ENCODE measurements around the gene ADGRA3.
A peak's percentile ranks its signal among the peaks of the same experiment; 100 is the strongest.

ADGRA3 gene, protein sequence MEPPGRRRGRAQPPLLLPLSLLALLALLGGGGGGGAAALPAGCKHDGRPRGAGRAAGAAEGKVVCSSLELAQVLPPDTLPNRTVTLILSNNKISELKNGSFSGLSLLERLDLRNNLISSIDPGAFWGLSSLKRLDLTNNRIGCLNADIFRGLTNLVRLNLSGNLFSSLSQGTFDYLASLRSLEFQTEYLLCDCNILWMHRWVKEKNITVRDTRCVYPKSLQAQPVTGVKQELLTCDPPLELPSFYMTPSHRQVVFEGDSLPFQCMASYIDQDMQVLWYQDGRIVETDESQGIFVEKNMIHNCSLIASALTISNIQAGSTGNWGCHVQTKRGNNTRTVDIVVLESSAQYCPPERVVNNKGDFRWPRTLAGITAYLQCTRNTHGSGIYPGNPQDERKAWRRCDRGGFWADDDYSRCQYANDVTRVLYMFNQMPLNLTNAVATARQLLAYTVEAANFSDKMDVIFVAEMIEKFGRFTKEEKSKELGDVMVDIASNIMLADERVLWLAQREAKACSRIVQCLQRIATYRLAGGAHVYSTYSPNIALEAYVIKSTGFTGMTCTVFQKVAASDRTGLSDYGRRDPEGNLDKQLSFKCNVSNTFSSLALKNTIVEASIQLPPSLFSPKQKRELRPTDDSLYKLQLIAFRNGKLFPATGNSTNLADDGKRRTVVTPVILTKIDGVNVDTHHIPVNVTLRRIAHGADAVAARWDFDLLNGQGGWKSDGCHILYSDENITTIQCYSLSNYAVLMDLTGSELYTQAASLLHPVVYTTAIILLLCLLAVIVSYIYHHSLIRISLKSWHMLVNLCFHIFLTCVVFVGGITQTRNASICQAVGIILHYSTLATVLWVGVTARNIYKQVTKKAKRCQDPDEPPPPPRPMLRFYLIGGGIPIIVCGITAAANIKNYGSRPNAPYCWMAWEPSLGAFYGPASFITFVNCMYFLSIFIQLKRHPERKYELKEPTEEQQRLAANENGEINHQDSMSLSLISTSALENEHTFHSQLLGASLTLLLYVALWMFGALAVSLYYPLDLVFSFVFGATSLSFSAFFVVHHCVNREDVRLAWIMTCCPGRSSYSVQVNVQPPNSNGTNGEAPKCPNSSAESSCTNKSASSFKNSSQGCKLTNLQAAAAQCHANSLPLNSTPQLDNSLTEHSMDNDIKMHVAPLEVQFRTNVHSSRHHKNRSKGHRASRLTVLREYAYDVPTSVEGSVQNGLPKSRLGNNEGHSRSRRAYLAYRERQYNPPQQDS (N-terminal part only)

DNA sequence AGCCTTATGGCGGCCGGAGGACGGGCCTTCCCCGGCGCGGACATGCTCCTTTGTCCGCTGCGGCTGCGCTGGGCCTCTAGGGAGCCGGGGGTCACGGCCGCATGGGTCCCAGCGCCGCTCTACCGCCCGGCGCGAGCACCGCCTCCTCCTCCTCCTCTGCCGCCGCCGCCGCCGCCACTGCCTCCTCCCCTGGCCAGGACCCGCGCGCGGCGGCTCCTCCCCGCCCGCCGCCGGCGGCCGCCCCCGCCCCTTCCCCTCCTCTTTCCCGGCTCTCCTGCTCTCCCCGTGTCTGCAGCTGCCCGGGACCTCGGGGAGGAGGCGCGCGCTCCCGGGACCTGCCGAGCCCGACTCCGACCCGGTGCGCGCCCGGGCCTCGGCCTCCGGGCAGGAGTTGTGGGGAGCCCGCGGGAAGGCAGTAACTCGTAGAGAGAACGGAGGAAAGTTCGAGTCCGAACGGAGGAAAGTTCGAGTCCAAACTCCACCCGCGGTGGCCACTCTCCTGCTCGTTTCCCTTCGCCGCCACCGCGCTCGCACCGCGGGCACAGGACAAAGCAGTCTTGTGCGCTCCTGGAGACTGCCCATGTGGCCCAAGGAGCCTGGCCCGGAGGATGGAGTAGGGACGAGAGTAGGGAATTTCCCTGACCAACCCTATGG is at the start of gene ADGRA3:
Gene ADGRA3, minus strand, starts transcription at position 179 of the 654 bp plus-strand sequence. CDS start 282 bp downstream, outside the sequence.
- peak; percentile 90 for DNase-seq (ENCODE audit: low spot score)

DNA sequence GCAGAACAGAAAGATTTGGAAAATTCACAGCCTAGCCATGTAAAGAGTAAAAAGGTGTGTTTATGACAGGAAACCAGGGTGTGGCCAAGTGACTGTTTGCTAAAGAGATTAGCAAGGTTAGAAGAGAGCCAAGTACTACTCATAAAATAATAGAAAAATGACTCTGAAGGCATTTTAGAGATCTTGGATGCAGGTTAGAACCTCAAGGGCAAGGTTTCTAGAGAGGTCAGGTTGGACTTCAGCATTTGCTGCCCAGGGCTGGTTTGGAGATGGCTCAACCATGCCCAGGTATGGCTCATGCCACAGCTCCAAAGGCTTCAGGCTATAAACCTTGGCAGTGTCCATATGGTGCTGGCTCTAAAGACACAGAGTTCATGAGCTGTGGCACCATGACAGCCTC is 40.6 kb upstream of the ADGRA3 start:
- DNase-seq (ENCODE audit: low spot score): no peak

DNA sequence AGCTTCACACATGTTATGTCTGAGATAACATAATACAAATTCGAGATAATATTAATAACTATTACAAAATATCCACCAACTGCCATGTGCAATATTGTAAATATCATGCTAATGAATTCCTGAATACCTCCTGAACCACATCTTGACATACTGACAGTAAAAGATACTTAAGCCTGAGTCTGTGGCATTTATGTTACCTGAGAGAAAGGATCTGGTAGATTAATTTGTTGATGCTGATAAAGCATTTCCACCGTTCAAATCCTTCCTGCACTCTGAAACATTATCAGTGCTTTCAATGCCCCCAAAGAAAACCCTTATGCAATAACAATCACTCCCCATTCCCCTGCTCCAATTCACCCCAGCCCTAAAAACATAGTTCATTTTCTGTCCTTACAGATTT is 38.8 kb upstream of the ADGRA3 start:
- no peak for DNase-seq (ENCODE audit: low spot score)

DNA sequence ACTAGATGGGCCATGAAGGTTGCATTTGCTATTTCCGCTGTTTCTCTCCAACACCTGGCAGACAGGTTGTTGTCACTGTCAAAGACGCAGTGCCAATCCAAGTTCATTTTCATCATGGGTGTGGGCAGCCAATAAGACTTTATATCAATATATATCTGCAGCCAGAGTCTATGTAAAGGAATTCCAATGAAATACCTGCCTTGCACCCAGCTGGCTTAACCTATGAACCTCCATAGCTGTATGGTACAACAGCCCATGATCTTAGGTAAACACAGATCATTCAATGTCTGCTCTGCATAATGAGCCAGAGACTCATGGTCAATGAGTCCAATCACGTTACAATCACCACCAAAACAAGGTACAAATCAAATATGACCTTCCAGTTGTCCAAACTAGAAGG is 37.7 kb upstream of the ADGRA3 start:
- DNase-seq (ENCODE audit: low spot score): no peak

DNA sequence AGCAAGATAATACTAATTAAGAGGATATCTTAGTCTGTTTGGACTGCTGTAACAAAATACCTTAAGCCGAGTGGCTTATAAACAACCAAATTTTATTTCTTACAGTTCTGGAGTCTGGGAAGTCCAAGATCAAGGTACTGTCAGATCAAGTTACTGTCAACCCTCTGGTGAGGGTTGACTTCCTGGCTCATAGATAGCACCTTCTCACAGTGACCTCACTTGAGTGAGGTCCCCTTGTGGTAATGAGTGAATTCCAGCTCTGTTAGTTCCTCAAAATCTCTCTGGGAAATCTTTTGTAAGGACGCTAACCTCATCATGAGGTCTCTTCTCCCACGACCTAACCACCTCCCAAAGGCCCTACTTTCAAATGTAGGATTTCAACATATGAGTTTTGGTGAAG is 36.9 kb upstream of the ADGRA3 start:
- no peak for DNase-seq (ENCODE audit: low spot score)

DNA sequence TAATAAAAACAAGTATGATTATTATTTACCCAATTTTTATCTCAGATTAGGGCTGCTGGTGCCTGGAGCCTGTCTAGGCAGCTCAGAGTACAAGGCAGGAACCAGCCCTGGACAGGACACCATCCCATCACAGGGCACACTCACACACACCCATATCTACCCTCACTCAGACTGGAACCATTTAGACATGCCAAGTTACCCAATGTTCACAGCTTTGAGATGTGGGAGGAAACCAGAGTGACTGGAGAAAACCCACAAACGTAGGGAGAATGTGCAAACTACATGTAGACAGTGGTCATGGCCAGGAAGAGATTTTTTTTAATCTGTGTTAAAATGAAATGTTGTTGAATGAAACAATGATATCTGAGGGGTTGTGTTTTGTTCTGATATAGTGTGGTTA is 35.7 kb upstream of the ADGRA3 start:
- no peak for DNase-seq (ENCODE audit: low spot score)

DNA sequence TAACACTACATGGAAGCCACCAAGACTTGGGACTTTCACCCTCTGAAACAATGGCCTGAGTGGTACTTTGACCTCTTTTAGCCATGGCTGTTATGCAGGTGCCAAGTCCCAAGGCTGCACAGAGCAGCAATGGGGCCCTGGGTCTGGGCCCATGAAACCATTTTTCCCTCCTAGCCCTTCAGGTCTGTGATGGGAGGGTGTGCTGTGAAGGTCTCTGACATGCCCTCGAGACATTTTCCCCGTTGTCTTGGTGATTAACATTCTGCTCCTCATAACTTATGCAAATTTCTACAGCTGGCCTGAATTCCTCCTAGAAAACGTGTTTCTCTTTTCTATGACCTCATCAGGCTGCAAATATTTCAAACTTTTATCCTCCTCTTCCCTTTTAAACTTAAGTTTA is 30.4 kb upstream of the ADGRA3 start:
- DNase-seq (ENCODE audit: low spot score): no peak

DNA sequence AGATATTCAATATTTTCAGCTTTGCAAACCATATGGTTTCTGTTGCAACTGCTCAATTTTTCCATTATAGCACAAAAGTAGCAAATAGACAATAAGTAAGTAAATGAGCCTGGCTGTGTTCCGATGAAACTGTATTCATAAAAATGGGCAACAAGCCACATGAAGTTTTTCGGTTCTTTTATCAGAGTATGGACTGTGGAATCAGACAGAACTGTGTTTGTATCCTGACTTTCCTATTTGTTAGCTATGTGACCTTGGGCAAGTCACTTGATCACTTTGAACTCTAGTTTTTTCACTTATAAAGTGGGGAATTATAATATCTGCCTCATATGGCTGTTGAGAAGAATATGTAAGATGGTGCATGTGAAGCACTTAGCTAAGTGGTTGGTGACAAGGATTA is 23.4 kb upstream of the ADGRA3 start:
- no peak for DNase-seq (ENCODE audit: low spot score)

DNA sequence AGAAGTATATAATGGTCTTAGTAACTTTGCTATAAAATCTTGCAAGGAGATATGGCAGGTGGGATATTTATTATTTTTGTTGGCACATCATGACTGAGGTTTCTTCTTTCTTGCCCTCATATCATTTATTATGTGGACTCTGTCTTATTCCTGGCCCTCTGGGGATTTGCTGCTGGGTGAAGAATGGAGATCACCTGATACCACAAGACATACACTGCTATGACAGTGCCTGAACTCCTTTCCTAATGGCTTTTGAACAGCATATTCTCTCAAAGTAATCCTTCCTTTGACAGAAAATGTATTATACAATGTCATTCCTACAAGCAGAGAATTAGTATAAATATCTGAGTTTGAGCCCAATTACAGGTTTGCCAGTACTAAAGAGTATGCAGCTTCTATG is 22.0 kb upstream of the ADGRA3 start:
- no peak for DNase-seq (ENCODE audit: low spot score)

DNA sequence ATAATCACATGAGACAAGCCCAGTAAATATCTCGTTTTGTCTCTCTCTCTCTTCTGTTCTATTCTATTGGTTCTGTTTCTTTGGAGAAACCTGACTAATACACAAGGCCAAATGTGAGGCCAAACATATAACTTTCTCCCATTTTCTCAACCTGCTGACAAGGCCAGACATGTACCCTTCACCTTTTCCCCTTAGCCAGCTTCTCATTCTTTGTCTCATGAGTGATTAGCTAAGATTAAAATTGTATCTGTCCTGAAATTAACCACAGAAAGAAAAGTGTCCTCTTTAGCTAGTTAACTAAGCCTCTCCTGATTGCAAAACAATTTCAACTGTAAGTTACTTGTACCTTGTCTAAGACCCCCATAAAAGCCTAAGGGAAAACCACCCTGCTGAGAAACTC is 18.5 kb upstream of the ADGRA3 start:
- DNase-seq (ENCODE audit: low spot score): no peak

DNA sequence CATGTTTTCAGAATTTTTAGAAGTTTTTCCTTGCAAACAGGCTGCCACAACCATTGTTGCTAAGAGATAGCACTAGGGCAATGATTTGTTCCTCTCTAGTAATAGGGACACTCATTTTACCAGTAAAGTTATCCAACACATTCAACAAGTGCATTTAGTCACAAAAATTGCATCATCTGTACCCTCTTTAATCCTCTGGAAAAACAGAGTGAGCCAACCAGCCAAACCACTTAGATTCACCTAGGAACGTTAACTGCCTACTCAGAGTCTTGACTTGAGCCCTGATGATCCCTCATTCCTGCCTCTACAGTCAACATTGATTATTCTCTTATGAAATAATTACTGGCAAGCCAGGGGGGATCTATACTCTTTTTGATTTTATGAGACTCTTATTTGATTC is 17.0 kb upstream of the ADGRA3 start:
- no peak for DNase-seq (ENCODE audit: low spot score)

DNA sequence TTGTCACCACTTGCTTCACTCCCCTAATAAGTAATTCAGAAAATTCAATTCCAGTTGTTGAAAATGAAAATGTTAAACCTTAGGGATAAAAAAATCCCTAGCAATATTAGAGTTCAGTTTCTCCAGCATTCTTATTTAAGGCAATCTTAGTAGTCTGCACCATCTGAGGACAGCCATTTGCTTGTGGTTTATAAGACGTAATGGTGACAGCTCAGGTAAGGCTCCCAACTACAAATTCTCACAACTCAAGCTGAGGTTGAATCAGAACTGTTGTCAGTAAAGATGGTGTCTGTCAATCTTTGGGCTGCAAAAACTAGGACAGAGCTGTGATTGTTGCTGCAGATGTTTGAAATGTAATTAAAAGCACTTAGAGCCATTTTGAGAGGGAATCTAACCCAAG is 16.3 kb upstream of the ADGRA3 start:
- DNase-seq (ENCODE audit: low spot score): no peak

DNA sequence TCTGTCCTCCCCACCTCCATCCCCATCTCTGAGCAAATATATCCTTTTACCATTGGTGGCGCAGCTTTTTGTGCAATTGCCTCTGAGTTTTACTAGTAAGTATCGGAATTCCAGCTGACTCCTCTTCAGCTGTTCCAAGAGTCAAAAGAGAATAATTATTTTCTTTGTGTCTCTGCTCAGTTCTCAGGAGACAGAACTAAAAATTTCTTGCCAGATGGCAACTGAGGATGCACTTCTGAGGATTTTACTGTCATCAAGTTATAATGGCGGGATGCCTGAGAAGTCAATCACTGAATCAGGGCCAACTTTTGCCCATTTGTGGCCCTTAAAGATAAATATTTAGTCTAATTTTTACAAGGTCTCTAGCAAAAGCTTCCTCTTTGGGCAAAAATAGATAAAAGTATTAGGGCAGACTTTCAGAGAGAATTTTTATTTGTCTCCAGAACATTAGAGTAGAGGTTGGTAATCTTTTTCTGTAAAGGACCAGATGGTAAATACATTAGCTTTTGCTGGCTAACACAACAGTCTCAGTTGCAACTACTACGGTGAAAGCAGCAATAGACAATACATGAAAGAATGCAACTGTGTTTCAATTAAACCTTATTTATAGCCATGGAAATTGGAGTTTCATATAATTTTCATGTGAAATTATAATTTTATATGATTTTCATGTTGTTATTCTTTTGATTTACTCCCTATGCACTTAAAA is 15.6 kb upstream of the ADGRA3 start:
- DNase-seq (ENCODE audit: low spot score): no peak

DNA sequence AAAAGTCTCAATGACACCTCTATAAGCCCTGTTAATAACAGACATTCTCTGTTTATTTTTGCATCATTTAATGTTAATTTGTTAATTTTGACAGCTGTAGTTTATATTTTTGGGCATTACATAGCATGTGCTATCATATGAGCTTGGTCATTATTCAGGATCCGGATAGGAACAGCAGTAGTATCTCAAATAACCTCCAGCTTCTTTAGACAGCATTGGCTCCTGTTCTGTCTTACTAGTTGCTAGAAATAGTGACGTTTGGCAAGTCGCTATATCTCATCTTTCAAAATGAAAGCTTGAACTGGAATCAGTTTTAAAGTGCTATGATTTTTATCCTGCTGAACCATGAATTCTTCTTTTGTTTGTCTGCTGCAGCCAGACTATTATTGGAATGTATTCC is 9.0 kb upstream of the ADGRA3 start:
- DNase-seq (ENCODE audit: low spot score): no peak

DNA sequence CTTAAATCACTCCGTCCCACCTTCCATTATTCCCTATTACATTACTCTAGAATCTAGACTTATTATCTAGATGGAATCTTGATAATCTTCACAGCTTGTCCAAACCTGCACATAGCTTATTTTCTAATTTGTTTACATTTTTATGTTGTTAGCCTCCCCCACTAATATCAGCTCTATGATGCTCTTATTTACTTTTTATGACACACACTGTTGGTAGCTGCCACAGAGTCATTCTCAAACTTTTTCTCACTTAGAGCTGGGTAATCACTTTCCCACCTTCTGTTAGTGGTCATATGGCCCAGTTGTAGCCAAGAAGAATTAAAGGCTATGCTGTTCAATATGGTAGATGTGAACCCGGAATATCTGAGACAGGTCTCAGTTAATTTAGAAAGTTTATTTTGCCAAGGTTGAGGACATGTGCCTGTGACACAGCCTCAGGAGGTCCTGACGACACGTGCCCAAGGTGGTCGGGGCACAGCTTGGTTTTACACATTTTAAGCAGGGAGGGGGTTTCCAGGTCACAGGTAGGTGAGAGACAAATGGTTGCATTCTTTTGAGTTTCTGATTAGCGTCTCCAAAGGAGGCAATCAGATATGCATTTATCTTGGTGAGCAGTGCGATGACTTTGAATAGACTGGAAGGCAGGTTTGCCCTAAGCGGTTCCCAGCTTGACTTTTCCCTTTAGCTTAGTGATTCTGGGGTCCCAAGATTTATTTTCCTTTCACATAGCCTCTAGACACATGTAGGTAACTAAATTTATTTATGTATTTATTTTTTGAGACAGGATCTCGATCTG is 7.0 kb upstream of the ADGRA3 start:
- no peak for DNase-seq (ENCODE audit: low spot score)

DNA sequence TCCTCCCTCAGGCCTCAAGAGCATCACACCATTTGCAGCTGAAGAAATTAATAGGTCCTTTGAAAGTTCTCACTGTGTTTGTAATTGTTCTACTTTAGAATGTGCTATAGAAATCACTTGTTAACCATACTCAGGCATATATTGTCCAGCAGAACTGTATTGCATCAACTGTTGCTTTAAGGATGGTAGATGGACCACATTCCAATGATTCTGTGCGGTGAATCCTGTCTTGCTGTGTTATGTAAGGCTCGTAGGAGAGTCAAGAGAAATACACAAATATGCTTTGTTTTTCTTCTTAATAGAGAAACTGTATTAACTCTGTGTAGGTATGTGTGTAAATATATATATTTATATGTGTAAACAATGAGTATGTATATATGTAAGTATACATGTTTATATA is 6.3 kb upstream of the ADGRA3 start:
- DNase-seq (ENCODE audit: low spot score): no peak

DNA sequence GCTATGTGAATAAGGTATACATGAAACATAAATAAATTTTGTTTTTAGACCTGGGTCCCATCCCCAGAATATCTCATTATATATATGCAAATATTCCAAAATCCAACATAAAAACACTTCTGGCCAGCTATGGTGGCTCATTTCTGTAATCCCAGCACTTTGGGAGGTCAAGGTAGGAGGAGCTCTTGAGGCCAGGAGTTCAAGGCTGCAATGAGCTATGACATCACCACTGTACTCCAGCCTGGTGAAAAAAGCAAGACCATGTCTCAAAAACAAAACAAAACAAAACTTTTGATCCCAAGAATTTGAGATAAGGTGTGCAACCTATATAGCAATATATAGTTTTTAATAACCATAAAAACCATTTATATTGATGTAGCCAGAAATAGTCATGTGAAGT is 5.4 kb upstream of the ADGRA3 start:
- DNase-seq (ENCODE audit: low spot score): no peak

DNA sequence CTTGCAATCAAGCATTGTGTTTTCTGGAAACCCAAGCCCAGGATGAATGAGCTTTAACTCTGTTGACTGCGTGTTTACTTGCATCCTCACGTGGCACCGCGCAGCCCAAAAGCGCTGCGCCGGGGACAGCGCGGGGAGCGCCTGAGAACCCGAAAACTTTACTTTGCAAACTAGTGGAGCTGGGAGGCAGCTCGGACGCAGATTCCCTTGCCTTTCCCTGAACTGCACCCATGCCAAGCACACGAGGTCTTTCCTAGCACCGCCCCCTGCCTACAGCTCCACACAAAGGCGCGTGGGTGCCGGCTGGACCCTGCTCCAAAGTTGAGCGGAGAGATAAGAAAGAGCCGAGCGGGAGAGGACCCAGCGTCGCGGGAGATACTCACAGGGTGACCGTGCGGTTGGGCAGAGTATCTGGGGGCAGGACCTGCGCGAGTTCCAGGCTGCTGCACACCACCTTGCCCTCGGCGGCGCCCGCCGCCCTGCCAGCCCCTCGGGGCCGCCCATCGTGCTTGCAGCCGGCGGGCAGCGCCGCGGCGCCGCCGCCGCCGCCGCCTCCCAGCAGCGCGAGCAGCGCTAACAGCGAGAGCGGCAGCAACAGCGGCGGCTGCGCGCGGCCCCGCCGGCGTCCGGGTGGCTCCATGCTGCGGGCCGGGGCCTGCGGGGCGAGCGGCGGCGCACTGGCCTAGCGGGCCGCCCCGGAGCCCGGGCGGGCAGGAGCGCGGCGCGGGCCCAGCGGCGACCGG is 550 bp downstream of the ADGRA3 start:
- peak; percentile 79 for DNase-seq (ENCODE audit: low spot score)

DNA sequence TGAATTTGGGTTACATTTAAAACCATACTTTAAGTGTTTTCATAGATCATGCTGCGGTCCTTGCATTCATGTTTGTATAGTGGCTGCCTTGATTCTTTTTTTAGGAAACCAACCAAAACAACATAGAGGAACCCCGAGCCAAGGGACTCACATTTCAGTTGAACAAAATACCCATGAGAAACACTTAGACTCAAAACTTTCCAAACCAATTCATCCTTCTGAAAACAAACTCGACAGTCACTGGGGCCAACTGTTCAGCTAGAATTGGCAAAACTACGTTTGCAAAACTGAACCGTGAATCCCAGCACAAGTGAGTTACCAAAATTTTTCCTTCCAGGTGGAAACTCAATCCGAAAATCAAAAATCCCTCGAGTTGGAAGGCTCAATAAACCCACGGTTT is 1.4 kb downstream of the ADGRA3 start:
- DNase-seq (ENCODE audit: low spot score): no peak

DNA sequence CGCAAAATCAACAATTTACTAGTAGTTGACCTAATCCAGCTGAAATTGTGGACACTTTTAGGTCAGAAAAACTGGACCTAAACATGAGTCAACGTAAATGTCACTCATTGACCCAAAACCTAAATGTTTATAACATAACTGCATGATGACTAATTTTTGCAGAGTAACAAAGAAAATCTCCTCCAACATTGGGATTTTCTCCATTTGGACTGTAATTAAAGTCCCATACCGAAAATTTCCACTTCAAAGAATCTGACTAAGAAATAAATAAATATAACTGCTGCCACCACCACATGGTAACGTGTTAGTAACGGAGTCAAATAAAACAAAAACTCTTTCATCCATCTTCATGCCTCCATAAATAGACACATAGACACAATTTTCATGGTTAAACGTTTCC is 1.9 kb downstream of the ADGRA3 start:
- no peak for DNase-seq (ENCODE audit: low spot score)

Measured in left forelimb (tissue), 1 donor.